Gastrocnemius medialis (tissue), 4 donors: ENCODE measurements around the gene CFAP299.

ENCODE experiments used
- CTCF ChIP-seq, 5 experiments: fragments of 450-650 bp in 3 of 5; fragments of 200-600 bp in 2 of 5; sonication (generic) in 2 of 5; IDR thresholded peaks in 4 of 5; conservative IDR thresholded peaks in 1 of 5; 1 replicate in 4 of 5; 2 replicates in 1 of 5; pipeline ENCODE4 v1.5.1; 2016 to 2019; ENCODE audit warnings: antibody characterized with exemption in 5 of 5, mild to moderate bottlenecking in 3 of 5, moderate library complexity in 3 of 5
- POLR2A ChIP-seq, 2 donors: fragments of 450-650 bp; IDR thresholded peaks; one replicate each; pipeline ENCODE4 v1.6.1; 2017; ENCODE audit warnings: antibody characterized with exemption in 2 of 2, mild to moderate bottlenecking in 2 of 2, moderate library complexity in 2 of 2

GRCh38 chr4:80294206-80294605 is 41.3 kb upstream of the CFAP299 start:
- TF ChIP-seq CTCF (IDR thresholded peaks at IDR 0.05 in 4 of 5, conservative IDR thresholded peaks at IDR 0.05 in 1 of 5) = no peak
- TF ChIP-seq POLR2A (IDR thresholded peaks at IDR 0.05) = no peak
